ENCODE measurements around the gene SNAPC4.
"Not testable (repeated sequence)": the region's sequence is repeated elsewhere in the genome, so short reads cannot be mapped to it uniquely, and the experiment has no call there.

Gene SNAPC4

GRCh38 chr9:136410500-136411287 lies 10.7 kb upstream of the SNAPC4 start, which contains the start of the genes ENTR1 and PMPCA:
Gene ENTR1, minus strand, starts transcription at chr9:136410614. Its CDS starts 217 bp downstream, at chr9:136410397.
Gene PMPCA, plus strand, starts transcription at chr9:136410658. Its CDS starts 11 bp downstream, at chr9:136410669.
- peak; percentile 93 to 95 for DNase-seq (ENCODE audit: low read depth in 2 of 2)

GRCh38 chr9:136409557-136410455 lies 9.8 kb upstream of the SNAPC4 start:
- no peak for DNase-seq (ENCODE audit: low read depth in 2 of 2)

GRCh38 chr9:136407911-136408310 lies 7.9 kb upstream of the SNAPC4 start:
- DNase-seq (ENCODE audit: low read depth in 2 of 2) = no peak

GRCh38 chr9:136407061-136407460 lies 7.1 kb upstream of the SNAPC4 start:
- DNase-seq (ENCODE audit: low read depth in 2 of 2) = not testable (repeated sequence)

GRCh38 chr9:136405904-136406303 lies 5.9 kb upstream of the SNAPC4 start:
- not testable (repeated sequence) for DNase-seq (ENCODE audit: low read depth in 2 of 2)

- no peak for DNase-seq (ENCODE audit: low read depth in 2 of 2)
These were observed 5.5 kb upstream of the SNAPC4 start for GRCh38 chr9:136405481-136405880.

- DNase-seq (ENCODE audit: low read depth in 2 of 2) = no peak
These were observed 4.8 kb upstream of the SNAPC4 start for GRCh38 chr9:136404801-136405136.

GRCh38 chr9:136403915-136404800 lies 4.2 kb upstream of the SNAPC4 start:
- DNase-seq (ENCODE audit: low read depth in 2 of 2) = no peak

- peak; percentile 32 to 48 for DNase-seq (ENCODE audit: low read depth in 2 of 2)
These were observed 3.6 kb upstream of the SNAPC4 start for GRCh38 chr9:136403538-136403914.

GRCh38 chr9:136402067-136402466 lies 2.1 kb upstream of the SNAPC4 start:
- DNase-seq (ENCODE audit: low read depth in 2 of 2) = no peak

GRCh38 chr9:136401173-136401922 lies 1.4 kb upstream of the SNAPC4 start:
- DNase-seq (ENCODE audit: low read depth in 2 of 2) = no peak

GRCh38 chr9:136399176-136400037 lies 563 bp downstream of the SNAPC4 start:
- no peak for DNase-seq (ENCODE audit: low read depth in 2 of 2)

- no peak for DNase-seq (ENCODE audit: low read depth in 2 of 2)
These were observed 1.7 kb downstream of the SNAPC4 start for GRCh38 chr9:136398286-136398685.

- DNase-seq (ENCODE audit: low read depth in 2 of 2) = no peak
These were observed 2.3 kb downstream of the SNAPC4 start for GRCh38 chr9:136397643-136398042.

- no peak for DNase-seq (ENCODE audit: low read depth in 2 of 2)
These were observed 3.8 kb downstream of the SNAPC4 start for GRCh38 chr9:136396219-136396515.

GRCh38 chr9:136395345-136396218 lies 4.4 kb downstream of the SNAPC4 start:
- DNase-seq (ENCODE audit: low read depth in 2 of 2) = no peak

- DNase-seq (ENCODE audit: low read depth in 2 of 2) = no peak
These were observed 5.0 kb downstream of the SNAPC4 start for GRCh38 chr9:136395020-136395340.

- DNase-seq (ENCODE audit: low read depth in 2 of 2) = no peak
These were observed 5.5 kb downstream of the SNAPC4 start for GRCh38 chr9:136394312-136395019.

GRCh38 chr9:136393531-136393930 lies 6.4 kb downstream of the SNAPC4 start:
- DNase-seq (ENCODE audit: low read depth in 2 of 2) = no peak

Measured in stimulated activated CD8-positive, alpha-beta memory T cell treated with anti-CD3 and anti-CD28 coated beads, Interleukin-7, amount 100 ng/mL, for 1 hour (primary cell).